K562 (cell line): Measurements from ENCODE around the gene MYH7. TPM values are rescaled to one million over a fixed set of nuclear protein-coding genes. Genes with fewer than 3 reads are reported as not detected.

ENCODE experiments used
- ATAC-seq: fragments of 200-7000 bp; cut with Tn5 transposase; 3 replicates; pipeline ENCODE4 v1.9.1; 2020; ENCODE audit warnings: moderate library complexity
- BruUV-seq: library from RNA; stranded (reverse); fragments of 400-500 nt; replicated peaks from 2 replicates; lab custom pipeline; 2021; lab: Mats Ljungman, UMichigan
- CTCF ChIA-PET: fragments of 300-600 bp; formaldehyde crosslinking; extraction: SDS; loops from one replicate; lab custom pipeline; 2021; ENCODE audit warnings: low intra/inter-chr PET ratio; lab: Yijun Ruan, JAX
- POLR2A ChIA-PET: fragments of 300-600, 350-650 bp; sonication (Branson Sonifier 250); formaldehyde crosslinking; extraction: SDS; loops from one replicate; lab custom pipeline; 2021; ENCODE audit warnings: antibody characterized with exemption, inconsistent platforms; lab: Yijun Ruan, JAX
- DNase-seq, 4 experiments: peaks; one replicate each; pipeline versions ENCODE4 v3.0.0 to v3.0.0-alpha.2; 2011 to 2018; ENCODE audit warnings: low spot score in 3 of 4, mixed read lengths in 3 of 4; ENCODE audit errors: extremely low read depth in 1 of 4
- FAIRE-seq: peaks from 2 replicates; lab custom pipeline; 2011; peaks lifted over from hg19 to GRCh38; lab: Jason Lieb, UNC
- H2AFZ ChIP-seq: 2 replicates; pipeline ENCODE4 v1.6.0; 2011; ENCODE audit warnings: low read depth, low read length, control low read depth, inconsistent platforms
- H3K27ac ChIP-seq: fragments of 200-600 bp; 3 replicates; pipeline ENCODE4 v1.8.0; 2011; ENCODE audit warnings: low read depth, mild to moderate bottlenecking, control low read depth, inconsistent platforms, low read length, moderate library complexity, mixed read lengths; ENCODE audit errors: extremely low read depth
- H3K27me3 ChIP-seq, 2 experiments: fragments of 300-600 bp in 1 of 2; 2 replicates in 1 of 2; 3 replicates in 1 of 2; pipeline versions ENCODE4 v1.6.0 to v1.8.0; 2011; ENCODE audit warnings: inconsistent platforms in 2 of 2, low read length in 2 of 2, mild to moderate bottlenecking in 1 of 2, mixed read lengths in 1 of 2, moderate library complexity in 1 of 2; ENCODE audit not compliant: control insufficient read depth in 2 of 2, insufficient read depth in 2 of 2
- H3K36me3 ChIP-seq: fragments of 300-600 bp; 3 replicates; pipeline ENCODE4 v1.8.0; 2011; ENCODE audit warnings: mild to moderate bottlenecking, low read length, inconsistent platforms; ENCODE audit not compliant: control insufficient read depth, insufficient read depth
- H3K4me1 ChIP-seq, 2 experiments: fragments of 200-600 bp in 1 of 2; replicated peaks in 1 of 2; 2 replicates in 1 of 2; 3 replicates in 1 of 2; pipeline versions ENCODE4 v1.5.1 to v1.8.0; 2011; ENCODE audit warnings: inconsistent platforms in 2 of 2, low read length in 2 of 2, mild to moderate bottlenecking in 1 of 2, mixed read lengths in 1 of 2, moderate library complexity in 1 of 2; ENCODE audit not compliant: control insufficient read depth in 2 of 2, insufficient read depth in 2 of 2
- H3K4me2 ChIP-seq: 2 replicates; pipeline ENCODE4 v1.6.1; 2011; ENCODE audit warnings: low read length, control low read depth, inconsistent platforms, mixed read lengths; ENCODE audit not compliant: insufficient read depth
- H3K4me3 ChIP-seq: fragments of 200-600 bp; sonication (generic), shearing (Covaris generic); 2 replicates; pipeline ENCODE4 v1.5.1; 2016; ENCODE audit warnings: control low read depth, inconsistent platforms
- H3K79me2 ChIP-seq: fragments of 200-600 bp; 3 replicates; pipeline ENCODE4 v1.8.0; 2011; ENCODE audit warnings: low read length, inconsistent platforms; ENCODE audit not compliant: control insufficient read depth, insufficient read depth
- H3K9ac ChIP-seq, 2 experiments: 2 replicates each; pipeline versions ENCODE4 v1.6.0 to v1.6.1; 2011; ENCODE audit warnings: low read depth in 2 of 2, low read length in 2 of 2, control low read depth in 1 of 2, inconsistent platforms in 1 of 2, mild to moderate bottlenecking in 1 of 2, mixed read lengths in 1 of 2; ENCODE audit not compliant: insufficient read depth in 1 of 2
- H3K9me1 ChIP-seq: one replicate; pipeline ENCODE4 v1.6.0; 2011; ENCODE audit warnings: inconsistent platforms, mild to moderate bottlenecking, low read length, moderate library complexity; ENCODE audit not compliant: control insufficient read depth, insufficient read depth
- H3K9me3 ChIP-seq: replicated peaks from 2 replicates; pipeline ENCODE4 v1.5.1; 2011; ENCODE audit warnings: low read depth, low read length, inconsistent platforms; ENCODE audit not compliant: control insufficient read depth, insufficient read depth
- H4K20me1 ChIP-seq: replicated peaks from 2 replicates; pipeline ENCODE4 v1.6.1; 2011; ENCODE audit warnings: low read length, inconsistent platforms, mixed read lengths; ENCODE audit not compliant: control insufficient read depth, insufficient read depth
- BDP1 ChIP-seq: IDR thresholded peaks from 3 replicates; pipeline ENCODE4 v1.6.1; 2011; ENCODE audit not compliant: insufficient read length, insufficient read depth
- EGR1 ChIP-seq: fragments of 450-650 bp; conservative IDR thresholded peaks from 2 replicates; pipeline ENCODE4 v1.6.1; 2017; ENCODE audit warnings: mild to moderate bottlenecking
- ELF2 ChIP-seq: fragments of 250-450 bp; sonication (Bioruptor Pico); IDR thresholded peaks from 2 replicates; pipeline ENCODE4 v1.5.0; 2021; ENCODE audit warnings: mild to moderate bottlenecking
- FOXP1 ChIP-seq: sonication (generic); formaldehyde crosslinking; IDR thresholded peaks from 2 replicates; pipeline ENCODE4 v1.8.0; 2022; ENCODE audit warnings: mild to moderate bottlenecking, missing genetic modification reagents
- MEF2D ChIP-seq: conservative IDR thresholded peaks from 2 replicates; pipeline ENCODE4 v1.6.1; 2016; ENCODE audit warnings: low read depth, missing genetic modification characterization, missing compliant biosample characterization
- PYGO2 ChIP-seq: fragments of 450-650 bp; IDR thresholded peaks from 2 replicates; pipeline ENCODE4 v1.6.1; 2016; ENCODE audit warnings: mild to moderate bottlenecking, missing genetic modification characterization, moderate library complexity, missing compliant biosample characterization
- RHOXF2B ChIP-seq: fragments of 250-450 bp; sonication (Bioruptor Pico); conservative IDR thresholded peaks from 2 replicates; pipeline ENCODE4 v1.5.1; 2021
- SETDB1 ChIP-seq: IDR thresholded peaks from one replicate; pipeline ENCODE4 v1.6.1; 2012; ENCODE audit warnings: low read length, control low read depth, inconsistent platforms
- SNAPC5 ChIP-seq: fragments of 250-450 bp; sonication (Bioruptor Pico); IDR thresholded peaks from 2 replicates; pipeline ENCODE4 v1.8.0; 2021; ENCODE audit warnings: moderate library complexity, mild to moderate bottlenecking, inconsistent platforms
- TARDBP ChIP-seq: fragments of 450-650 bp; IDR thresholded peaks from 2 replicates; pipeline ENCODE4 v1.6.1; 2016
- TCF7L2 ChIP-seq: fragments of 150-350 bp; IDR thresholded peaks from 2 replicates; pipeline ENCODE4 v1.6.1; 2016; ENCODE audit warnings: low read depth, mild to moderate bottlenecking, low read length, moderate library complexity
- TFE3 ChIP-seq: fragments of 450-650 bp; formaldehyde crosslinking; IDR thresholded peaks from 2 replicates; pipeline ENCODE4 v1.4.0; 2020; ENCODE audit warnings: mild to moderate bottlenecking, mixed read lengths
- TOE1 ChIP-seq, 2 experiments: fragments of 450-650 bp in 1 of 2; sonication (generic) in 1 of 2; formaldehyde crosslinking in 1 of 2; IDR thresholded peaks; 2 replicates each; pipeline versions ENCODE4 v1.7.1 to v1.8.0; 2016 to 2022; ENCODE audit warnings: borderline replicate concordance in 2 of 2, mild to moderate bottlenecking in 2 of 2, antibody characterized with exemption in 1 of 2, inconsistent platforms in 1 of 2, low read depth in 1 of 2, missing genetic modification reagents in 1 of 2, moderate library complexity in 1 of 2
- ZNF224 ChIP-seq: sonication (generic); formaldehyde crosslinking; IDR thresholded peaks from 2 replicates; pipeline ENCODE4 v1.8.0; 2022; ENCODE audit warnings: mild to moderate bottlenecking, missing genetic modification reagents
- ZNF57 ChIP-seq: fragments of 450-650 bp; formaldehyde crosslinking; IDR thresholded peaks from 2 replicates; pipeline ENCODE4 v1.4.0; 2020; ENCODE audit warnings: mild to moderate bottlenecking, moderate library complexity
- ZNF707 ChIP-seq: fragments of 250-450 bp; sonication (Bioruptor Pico); conservative IDR thresholded peaks from 2 replicates; pipeline ENCODE4 v1.8.0; 2022; ENCODE audit warnings: inconsistent platforms, mild to moderate bottlenecking, moderate library complexity
- WGBS: fragments of 100-300 bp; shearing (Covaris generic); methylation state at CpG from one replicate; pipeline ENCODE4 v1.1.6; 2016; ENCODE audit warnings: low coverage, mixed read lengths; ENCODE audit not compliant: insufficient coverage; ENCODE audit errors: missing lambda C conversion rate; 5-methylcytosine and 5-hydroxymethylcytosine counted together
- in situ Hi-C: fragments of 300-500 bp; cut with MboI; formaldehyde crosslinking; loops from 4 replicates; pipeline ENCODE4 v1.15.0; 2018; ENCODE audit warnings: inconsistent platforms, mixed read lengths
- intact Hi-C: fragments of 100-400 bp; cut with micrococcal nuclease; formaldehyde crosslinking; loops from 2 replicates; pipeline ENCODE4 v1.14.2; 2022
- polyA plus RNA-seq, 8 experiments: library from polyadenylated mRNA; depleted of rRNA in 4 of 8; stranded (reverse) in 5 of 8; unstranded in 3 of 8; fragments of >200 nt; fragmentation: Nextera tagmentation in 2 of 8; fragmentation: Illumina TruSeq in 1 of 8; extraction: Ambion mirVana in 2 of 8; extraction: Trizol in 1 of 8; gene quantifications; 2 replicates each; pipeline versions ENCODE4 v1.2.1 to v1.2.3, GENCODE V29; 2011 to 2014; ENCODE audit warnings: inconsistent platforms in 1 of 8, missing spikeins in 1 of 8
- total RNA-seq, 7 experiments: library from RNA; depleted of rRNA in 6 of 7; stranded (reverse); fragments of >200 nt in 6 of 7; fragmentation: Illumina TruSeq in 2 of 7; extraction: Trizol in 2 of 7; gene quantifications; 2 replicates each; pipeline versions ENCODE4 v1.2.1 to v1.2.3, GENCODE V29; 2011 to 2021; ENCODE audit warnings: low replicate concordance in 1 of 7

MYH7 gene
- total and polyA plus RNA-seq, 9 of the 15 experiments (the other 6 are each of a cell fraction or from before 2014, with no cell fraction given) = not detected

- no peaks in the 10 kb centered on the region for H4K20me1 ChIP-seq
- FAIRE-seq (no peak), ATAC-seq (no peak), DNase-seq (no peak)
- 0% methylated on average over 4 of the region's 5 CpGs for WGBS
- H3K9me3 ChIP-seq = no peaks in the 10 kb centered on the region
- peaks cover 22 to 90% of the 10 kb centered on the region in 2 experiments; a peak in 4 of 5 replicates for H3K27me3 ChIP-seq
- H3K4me3 ChIP-seq = no peak overlapping the region
- TF ChIP-seq BDP1 = no peak
- TF ChIP-seq ELF2 (CRISPR knock-in tag) = no peak
- TF ChIP-seq SETDB1 = no peak
- TF ChIP-seq PYGO2 (tag) = no peak
- no peak for TF ChIP-seq ZNF224 (CRISPR knock-in tag)
- TF ChIP-seq FOXP1 = no peak
- intact Hi-C loops (no loop called here), in situ Hi-C loops (no loop called here)
- H3K9me1 ChIP-seq = no peaks in the 10 kb centered on the region
- ChIA-PET POLR2A (no interaction called here), CTCF (no interaction called here)
- no peak overlapping the region for H3K9ac ChIP-seq
- BruUV-seq = no TSS peak
- no peaks in the 10 kb centered on the region for H3K4me1 ChIP-seq
- H3K79me2 ChIP-seq = no peaks in the 10 kb centered on the region
- no peak overlapping the region for H3K4me2 ChIP-seq
- H3K27ac ChIP-seq = no peak overlapping the region
- H3K36me3 ChIP-seq = no peaks in the 10 kb centered on the region
- no peak overlapping the region for H2AFZ ChIP-seq
These were observed 27.2 kb downstream of the MYH7 start for GRCh38 chr14:23408307-23408630.

- in situ Hi-C loops = no loop called here
- no peak within 1 kb of the TSS for H2AFZ ChIP-seq
These were observed 27.7 kb downstream of the MYH7 start, which contains the start of gene MYH6 for GRCh38 chr14:23407516-23408306. MYH6 (minus strand) TSS chr14:23408273; CDS start chr14:23407223, 1,050 bp downstream.

More at GRCh38 chr14:23407516-23408306, 27.7 kb downstream of the MYH7 start, which contains the start of gene MYH6:
- intact Hi-C loops = no loop called here
- H3K9me1 ChIP-seq = no peaks in the 10 kb centered on the region
- peaks cover 22 to 89% of the 10 kb centered on the region in 2 experiments; a peak in 4 of 5 replicates for H3K27me3 ChIP-seq
- CTCF ChIA-PET = no interaction called here
- no peak for ATAC-seq
- H3K4me2 ChIP-seq = no peak within 1 kb of the TSS
- H3K27ac ChIP-seq = no peak within 1 kb of the TSS
- H3K9me3 ChIP-seq = no peaks in the 10 kb centered on the region
- no peak for FAIRE-seq
- no peak for DNase-seq
- H3K4me1 ChIP-seq = no peaks in the 10 kb centered on the region; a peak in 1 of 5 replicates
- no peak within 1 kb of the TSS for H3K4me3 ChIP-seq
- BruUV-seq = no TSS peak
- H3K79me2 ChIP-seq = no peaks in the 10 kb centered on the region
- POLR2A ChIA-PET = no interaction called here
- H3K36me3 ChIP-seq = no peaks in the 10 kb centered on the region
- H3K9ac ChIP-seq = no peak within 1 kb of the TSS
- no peaks in the 10 kb centered on the region for H4K20me1 ChIP-seq
- TF ChIP-seq TFE3 (no peak), MEF2D (tag) (no peak), ZNF707 (CRISPR knock-in tag) (no peak), TCF7L2 (no peak), RHOXF2B (CRISPR knock-in tag) (no peak), ZNF57 (no peak), EGR1 (no peak), SNAPC5 (CRISPR knock-in tag) (no peak), TOE1 (IDR thresholded peaks at IDR 0.05; ENCODE audit: borderline replicate concordance) (no peak), TOE1 (CRISPR knock-in tag; IDR thresholded peaks at IDR 0.05; ENCODE audit: borderline replicate concordance, low read depth) (no peak), TARDBP (no peak)
- 2% methylated on average over 13 of the region's 15 CpGs for WGBS
